DMS53 (cell line): ENCODE measurements around the gene MAST2.
"Not testable (repeated sequence)": the region's sequence is repeated elsewhere in the genome, so short reads cannot be mapped to it uniquely, and the experiment has no call there.

ENCODE experiments used
- DNase-seq: peaks from one replicate; lab custom pipeline; 2025; lab: John Stamatoyannopoulos, UW

The MAST2 gene

DNA sequence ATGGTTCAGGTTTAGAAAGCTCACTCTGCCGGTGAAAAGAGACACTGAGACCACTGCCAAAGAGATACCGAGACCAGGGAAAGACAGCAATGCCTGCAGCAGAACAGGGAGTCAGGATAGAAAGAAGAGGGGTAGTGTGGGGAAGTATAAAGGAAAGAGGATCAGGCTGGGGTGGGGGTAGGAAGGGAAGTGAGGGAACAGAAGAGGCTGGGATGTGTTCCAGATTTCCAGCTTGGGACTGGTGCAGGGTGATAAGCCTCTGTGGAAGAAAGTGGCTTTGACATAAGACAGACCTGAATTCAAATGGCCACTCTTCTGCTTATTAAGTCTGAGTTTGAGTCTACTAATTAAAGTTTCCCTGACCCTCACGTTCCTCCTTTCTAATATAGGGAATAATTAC is 223.1 kb downstream of the MAST2 start:
- no peak for DNase-seq

- DNase-seq: no peak
These were observed 224.6 kb downstream of the MAST2 start for GRCh38 chr1:46027788-46028573.

GRCh38 chr1:46030074-46030870 is 226.9 kb downstream of the MAST2 start:
- DNase-seq: peak; percentile 63

DNA sequence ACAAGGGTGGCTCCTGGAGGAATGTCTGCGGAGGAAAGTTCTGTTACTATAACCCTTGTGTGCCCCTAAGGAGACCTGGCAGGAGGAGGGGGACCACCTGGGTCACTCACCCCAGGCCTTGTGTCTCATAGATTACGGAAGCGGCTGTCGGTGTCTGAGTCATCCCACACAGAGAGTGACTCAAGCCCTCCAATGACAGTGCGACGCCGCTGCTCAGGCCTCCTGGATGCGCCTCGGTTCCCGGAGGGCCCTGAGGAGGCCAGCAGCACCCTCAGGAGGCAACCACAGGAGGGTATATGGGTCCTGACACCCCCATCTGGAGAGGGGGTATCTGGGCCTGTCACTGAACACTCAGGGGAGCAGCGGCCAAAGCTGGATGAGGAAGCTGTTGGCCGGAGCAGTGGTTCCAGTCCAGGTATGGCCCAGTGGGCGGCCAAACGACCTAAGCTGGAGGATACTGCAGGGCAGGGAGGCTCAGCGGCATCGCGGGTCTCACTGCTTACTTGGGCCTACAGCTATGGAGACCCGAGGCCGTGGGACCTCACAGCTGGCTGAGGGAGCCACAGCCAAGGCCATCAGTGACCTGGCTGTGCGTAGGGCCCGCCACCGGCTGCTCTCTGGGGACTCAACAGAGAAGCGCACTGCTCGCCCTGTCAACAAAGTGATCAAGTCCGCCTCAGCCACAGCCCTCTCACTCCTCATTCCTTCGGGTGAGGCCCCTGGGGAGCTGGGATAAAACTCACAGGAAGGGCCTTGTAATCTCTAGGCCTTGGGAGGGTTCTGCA is 227.7 kb downstream of the MAST2 start:
- no peak for DNase-seq

DNA sequence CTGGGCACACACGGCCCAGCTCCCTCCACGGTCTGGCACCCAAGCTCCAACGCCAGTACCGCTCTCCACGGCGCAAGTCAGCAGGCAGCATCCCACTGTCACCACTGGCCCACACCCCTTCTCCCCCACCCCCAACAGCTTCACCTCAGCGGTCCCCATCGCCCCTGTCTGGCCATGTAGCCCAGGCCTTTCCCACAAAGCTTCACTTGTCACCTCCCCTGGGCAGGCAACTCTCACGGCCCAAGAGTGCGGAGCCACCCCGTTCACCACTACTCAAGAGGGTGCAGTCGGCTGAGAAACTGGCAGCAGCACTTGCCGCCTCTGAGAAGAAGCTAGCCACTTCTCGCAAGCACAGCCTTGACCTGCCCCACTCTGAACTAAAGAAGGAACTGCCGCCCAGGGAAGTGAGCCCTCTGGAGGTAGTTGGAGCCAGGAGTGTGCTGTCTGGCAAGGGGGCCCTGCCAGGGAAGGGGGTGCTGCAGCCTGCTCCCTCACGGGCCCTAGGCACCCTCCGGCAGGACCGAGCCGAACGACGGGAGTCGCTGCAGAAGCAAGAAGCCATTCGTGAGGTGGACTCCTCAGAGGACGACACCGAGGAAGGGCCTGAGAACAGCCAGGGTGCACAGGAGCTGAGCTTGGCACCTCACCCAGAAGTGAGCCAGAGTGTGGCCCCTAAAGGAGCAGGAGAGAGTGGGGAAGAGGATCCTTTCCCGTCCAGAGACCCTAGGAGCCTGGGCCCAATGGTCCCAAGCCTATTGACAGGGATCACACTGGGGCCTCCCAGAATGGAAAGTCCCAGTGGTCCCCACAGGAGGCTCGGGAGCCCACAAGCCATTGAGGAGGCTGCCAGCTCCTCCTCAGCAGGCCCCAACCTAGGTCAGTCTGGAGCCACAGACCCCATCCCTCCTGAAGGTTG is 231.4 kb downstream of the MAST2 start:
- DNase-seq: no peak

GRCh38 chr1:46036894-46037839 is 233.8 kb downstream of the MAST2 start:
- peak; percentile 96 for DNase-seq

DNA sequence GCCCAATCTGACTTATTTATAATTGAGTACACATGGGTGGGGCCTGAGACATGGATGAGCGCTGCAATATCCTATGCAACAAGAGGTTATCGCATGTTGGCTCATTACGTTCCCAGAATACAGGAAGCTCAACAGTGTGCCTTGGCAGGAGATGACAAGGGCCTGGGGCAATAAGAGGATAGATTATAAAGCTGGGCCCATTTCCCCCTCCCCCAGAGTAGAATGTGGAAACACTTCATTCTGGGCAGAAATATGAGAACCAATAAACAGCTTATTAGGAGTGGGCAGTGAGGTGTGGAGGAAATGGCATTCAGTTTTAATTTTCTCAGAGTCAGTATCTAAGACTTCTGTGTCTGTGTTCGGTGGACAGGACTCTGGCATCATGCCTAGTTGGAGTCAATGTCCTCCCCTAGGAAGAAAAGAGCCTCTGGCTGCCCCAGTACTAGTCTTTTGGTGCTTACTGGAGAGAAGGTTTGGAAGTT is 236.2 kb downstream of the MAST2 start:
- DNase-seq: peak; percentile 76

GRCh38 chr1:46041551-46041950 is 238.1 kb downstream of the MAST2 start:
- DNase-seq: peak; percentile 37

DNA sequence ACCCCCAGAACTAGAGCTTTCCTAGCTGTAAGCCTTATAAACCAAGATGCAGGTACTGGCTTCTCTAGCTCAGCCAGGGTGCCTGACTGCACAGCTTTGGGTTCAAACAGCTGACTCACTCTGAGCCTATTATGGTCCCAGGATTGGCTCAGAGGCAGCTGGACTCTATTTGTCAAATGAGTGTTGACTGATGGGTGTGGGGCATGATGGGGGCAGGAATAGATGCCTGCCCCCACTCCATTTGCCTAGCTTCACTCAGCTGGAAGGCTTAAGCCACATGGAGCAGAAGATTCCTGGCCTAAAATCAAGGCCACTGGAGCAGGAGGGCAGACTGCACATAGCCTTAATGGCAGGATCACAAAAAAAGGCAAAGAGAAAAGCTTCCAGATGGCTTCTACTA is 238.6 kb downstream of the MAST2 start:
- DNase-seq: peak; percentile 55

- DNase-seq: no peak
These were observed 240.1 kb downstream of the MAST2 start for GRCh38 chr1:46043458-46044017.

DNA sequence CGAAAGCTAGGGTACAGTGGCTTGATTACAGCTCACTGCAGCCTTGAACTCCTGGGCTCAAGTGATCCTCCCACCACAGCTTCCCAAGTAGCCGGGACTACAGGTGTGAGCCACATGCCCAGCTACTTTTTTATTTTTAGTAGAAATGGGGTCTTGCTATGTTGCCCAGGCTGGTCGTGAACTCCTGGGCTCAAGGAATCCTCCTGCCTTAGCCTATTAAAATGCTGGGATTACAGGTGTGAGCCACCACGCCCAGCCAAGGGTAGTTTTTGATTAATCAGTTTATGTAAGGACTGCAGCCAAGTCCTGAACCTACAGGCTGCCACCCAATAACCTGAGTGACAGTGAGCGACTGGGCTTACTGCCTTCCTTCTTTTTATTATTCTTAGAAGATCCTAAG is 240.7 kb downstream of the MAST2 start:
- DNase-seq: no peak

GRCh38 chr1:46053734-46054133 is 250.3 kb downstream of the MAST2 start:
- peak; percentile 63 for DNase-seq

DNA sequence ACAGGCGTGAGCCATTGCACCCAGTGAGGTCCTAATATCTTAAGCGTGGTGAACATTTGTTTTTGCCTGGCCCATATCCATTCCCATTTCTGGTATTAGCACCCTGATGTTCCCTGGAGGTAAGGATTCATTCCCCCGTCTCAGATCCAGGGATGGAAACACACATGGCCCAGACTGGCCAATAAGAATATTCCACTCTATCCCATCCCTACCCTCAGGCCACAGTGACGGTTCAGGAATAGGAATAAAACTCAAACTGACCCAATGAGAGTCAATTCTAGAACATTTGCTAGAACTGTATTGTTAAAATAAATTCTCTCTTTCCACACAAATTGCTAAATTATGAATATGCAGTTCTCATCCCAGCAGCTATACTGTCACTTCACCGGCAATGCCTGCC is 252.9 kb downstream of the MAST2 start:
- DNase-seq: no peak

DNA sequence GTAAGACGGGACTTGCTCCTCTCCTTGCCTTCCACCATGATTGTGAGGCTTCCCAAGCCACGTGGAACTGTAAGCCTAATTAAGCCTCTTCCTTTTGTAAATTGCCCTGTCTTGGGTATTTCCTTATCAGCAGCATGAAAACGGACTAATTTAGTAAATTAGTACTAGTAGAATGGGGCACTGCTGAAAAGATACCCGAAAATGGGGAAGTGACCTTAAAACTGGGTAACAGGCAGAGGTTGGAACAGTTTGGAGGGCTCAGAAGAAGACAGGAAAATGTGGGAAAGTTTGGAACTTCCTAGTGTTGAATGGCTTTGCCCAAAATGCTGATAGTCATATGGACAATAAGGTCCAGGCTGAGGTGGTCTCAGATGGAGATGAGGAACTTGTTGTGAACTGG is 253.8 kb downstream of the MAST2 start:
- not testable (repeated sequence) for DNase-seq

GRCh38 chr1:46057781-46058180 is 254.4 kb downstream of the MAST2 start:
- DNase-seq: no peak

DNA sequence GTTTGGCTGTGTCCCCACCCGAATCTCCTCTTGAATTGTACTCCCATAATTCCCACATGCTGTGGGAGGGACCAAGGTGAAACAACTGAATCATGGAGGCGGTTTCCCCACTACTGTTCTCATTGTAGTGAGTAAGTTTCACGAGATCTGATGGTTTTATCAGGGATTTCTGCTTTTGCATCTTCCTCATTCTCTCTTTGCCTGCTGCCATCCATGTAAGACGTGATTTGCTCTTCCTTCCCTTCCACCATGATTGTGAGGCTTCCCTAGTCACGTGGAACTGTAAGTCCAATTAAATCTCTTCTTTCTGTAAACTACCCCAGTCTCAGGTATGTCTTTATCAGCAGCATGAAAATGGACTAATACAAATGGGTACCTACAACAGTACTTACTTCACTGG is 255.5 kb downstream of the MAST2 start:
- no peak for DNase-seq

DNA sequence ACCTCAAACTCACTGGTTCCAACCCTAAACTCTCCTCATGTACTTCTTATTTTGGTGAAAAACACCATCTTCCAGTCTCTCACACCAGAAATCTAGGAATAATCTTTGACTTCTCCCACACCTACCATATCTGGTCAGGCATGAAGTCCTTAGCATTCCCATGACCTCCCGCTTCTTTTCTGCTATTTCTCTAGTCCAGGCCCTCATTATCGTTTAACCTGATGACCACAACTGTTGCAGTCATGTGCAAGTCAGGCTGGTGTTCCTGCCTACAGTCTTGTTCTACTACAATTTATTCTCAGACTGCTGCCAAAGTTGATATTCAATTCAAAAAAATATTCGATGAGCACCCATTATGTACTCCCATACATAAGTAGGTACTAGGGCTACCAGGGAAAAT is 257.7 kb downstream of the MAST2 start:
- DNase-seq: no peak

DNA sequence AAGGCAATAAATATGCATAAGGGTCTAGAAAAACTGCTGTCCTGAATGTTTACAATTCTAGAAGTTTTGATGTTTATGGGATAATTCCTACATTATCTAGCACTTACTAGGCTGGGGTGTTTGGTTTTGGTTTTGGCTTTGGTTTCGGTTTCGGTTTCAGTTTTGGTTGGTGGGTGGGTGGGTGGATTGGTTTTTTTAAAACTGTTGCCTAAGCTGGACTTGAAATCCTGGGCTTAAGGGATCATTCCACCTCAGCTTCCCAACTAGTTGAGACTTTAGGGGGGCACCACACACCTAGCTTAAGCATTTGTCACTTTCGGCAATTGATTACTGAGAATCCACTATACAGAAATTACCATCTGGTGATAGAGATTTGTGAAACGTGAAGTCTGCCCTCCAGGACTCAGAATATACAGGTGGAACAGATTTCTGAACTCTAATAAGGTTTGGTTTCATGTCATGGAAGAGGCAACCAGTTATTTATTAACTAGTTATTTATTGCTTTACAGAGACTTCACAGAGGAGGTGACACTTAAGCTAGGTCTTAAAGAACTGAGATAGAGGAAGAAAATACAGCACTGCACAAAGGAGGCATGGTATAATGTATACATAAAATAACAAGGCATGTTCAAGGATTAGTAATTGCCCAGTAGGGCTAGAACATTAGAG is 259.4 kb downstream of the MAST2 start:
- DNase-seq: peak; percentile 80

- no peak for DNase-seq
These were observed 261.3 kb downstream of the MAST2 start for GRCh38 chr1:46064708-46065107.
